K562 (cell line): Measurements from ENCODE around the gene TCF23.

Source experiments
- ETV6 ChIP-seq, 3 experiments: fragments of 150-350 bp in 1 of 3; sonication (generic) in 1 of 3; formaldehyde crosslinking in 1 of 3; IDR thresholded peaks; 2 replicates each; pipeline versions ENCODE4 v1.6.1 to v1.8.0; 2014 to 2022; ENCODE audit warnings: borderline replicate concordance in 2 of 3, low read depth in 2 of 3, antibody characterized with exemption in 1 of 3, low read length in 1 of 3, mild to moderate bottlenecking in 1 of 3, missing genetic modification reagents in 1 of 3
- RB1 ChIP-seq: fragments of 450-650 bp; IDR thresholded peaks from 2 replicates; pipeline ENCODE4 v1.6.1; 2017; ENCODE audit warnings: low read depth, mild to moderate bottlenecking
- SMC3 ChIP-seq: conservative IDR thresholded peaks from 2 replicates; pipeline ENCODE4 v1.6.1; 2011; ENCODE audit warnings: low read depth, low read length, improper control_type of control experiment; ENCODE audit not compliant: insufficient read depth
- SP2 ChIP-seq: IDR thresholded peaks from 2 replicates; pipeline ENCODE4 v1.6.1; 2011; ENCODE audit warnings: mild to moderate bottlenecking, low read depth, low read length, moderate library complexity; ENCODE audit not compliant: poor library complexity, severe bottlenecking; ENCODE audit errors: extremely low read depth
- TF ChIP-seq, protein P1 (sequence below), 2 experiments: fragments of 450-650 bp; formaldehyde crosslinking in 1 of 2; IDR thresholded peaks; 2 replicates each; pipeline versions ENCODE4 v1.4.0 to v1.6.1; 2014 to 2020; ENCODE audit warnings: mild to moderate bottlenecking in 2 of 2, borderline replicate concordance in 1 of 2, low read depth in 1 of 2

GRCh38 chr2:27126252-27126710 lies 22.5 kb upstream of the TCF23 start:
- TF ChIP-seq SMC3: no peak
- TF ChIP-seq, protein P1, sequence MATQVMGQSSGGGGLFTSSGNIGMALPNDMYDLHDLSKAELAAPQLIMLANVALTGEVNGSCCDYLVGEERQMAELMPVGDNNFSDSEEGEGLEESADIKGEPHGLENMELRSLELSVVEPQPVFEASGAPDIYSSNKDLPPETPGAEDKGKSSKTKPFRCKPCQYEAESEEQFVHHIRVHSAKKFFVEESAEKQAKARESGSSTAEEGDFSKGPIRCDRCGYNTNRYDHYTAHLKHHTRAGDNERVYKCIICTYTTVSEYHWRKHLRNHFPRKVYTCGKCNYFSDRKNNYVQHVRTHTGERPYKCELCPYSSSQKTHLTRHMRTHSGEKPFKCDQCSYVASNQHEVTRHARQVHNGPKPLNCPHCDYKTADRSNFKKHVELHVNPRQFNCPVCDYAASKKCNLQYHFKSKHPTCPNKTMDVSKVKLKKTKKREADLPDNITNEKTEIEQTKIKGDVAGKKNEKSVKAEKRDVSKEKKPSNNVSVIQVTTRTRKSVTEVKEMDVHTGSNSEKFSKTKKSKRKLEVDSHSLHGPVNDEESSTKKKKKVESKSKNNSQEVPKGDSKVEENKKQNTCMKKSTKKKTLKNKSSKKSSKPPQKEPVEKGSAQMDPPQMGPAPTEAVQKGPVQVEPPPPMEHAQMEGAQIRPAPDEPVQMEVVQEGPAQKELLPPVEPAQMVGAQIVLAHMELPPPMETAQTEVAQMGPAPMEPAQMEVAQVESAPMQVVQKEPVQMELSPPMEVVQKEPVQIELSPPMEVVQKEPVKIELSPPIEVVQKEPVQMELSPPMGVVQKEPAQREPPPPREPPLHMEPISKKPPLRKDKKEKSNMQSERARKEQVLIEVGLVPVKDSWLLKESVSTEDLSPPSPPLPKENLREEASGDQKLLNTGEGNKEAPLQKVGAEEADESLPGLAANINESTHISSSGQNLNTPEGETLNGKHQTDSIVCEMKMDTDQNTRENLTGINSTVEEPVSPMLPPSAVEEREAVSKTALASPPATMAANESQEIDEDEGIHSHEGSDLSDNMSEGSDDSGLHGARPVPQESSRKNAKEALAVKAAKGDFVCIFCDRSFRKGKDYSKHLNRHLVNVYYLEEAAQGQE (IDR thresholded peaks at IDR 0.05; ENCODE audit: borderline replicate concordance): no peak
- TF ChIP-seq, protein P1 (CRISPR knock-in tag; IDR thresholded peaks at IDR 0.05; ENCODE audit: low read depth): no peak
- no peak for TF ChIP-seq RB1
- no peak for TF ChIP-seq SP2
- TF ChIP-seq ETV6 (IDR thresholded peaks at IDR 0.05; ENCODE audit: borderline replicate concordance in 1 of 2, low read depth in 2 of 2, low read length in 1 of 2): no peak
- no peak for TF ChIP-seq ETV6 (CRISPR knock-in tag; IDR thresholded peaks at IDR 0.05; ENCODE audit: borderline replicate concordance)
